NT2/D1 (cell line): ENCODE measurements around the gene RBM24.

Experiments used
- DNase-seq: peaks from one replicate; pipeline ENCODE4 v3.0.0-alpha.2; 2011; ENCODE audit warnings: low read depth, low spot score
- H3K27me3 ChIP-seq: 2 replicates; pipeline ENCODE4 v1.6.0; 2011; ENCODE audit warnings: mild to moderate bottlenecking; ENCODE audit not compliant: insufficient read length, insufficient read depth
- H3K36me3 ChIP-seq: 2 replicates; pipeline ENCODE4 v1.6.1; 2011; ENCODE audit warnings: mild to moderate bottlenecking, low read length, mixed read lengths; ENCODE audit not compliant: insufficient read depth, insufficient read length
- H3K4me1 ChIP-seq: 2 replicates; pipeline ENCODE4 v1.5.1; 2011; ENCODE audit not compliant: insufficient read depth, insufficient read length
- H3K4me3 ChIP-seq: 2 replicates; pipeline ENCODE4 v1.5.1; 2011; ENCODE audit warnings: low read depth; ENCODE audit not compliant: insufficient read length
- H3K9ac ChIP-seq: 2 replicates; pipeline ENCODE4 v1.6.0; 2011; ENCODE audit warnings: low read depth; ENCODE audit not compliant: insufficient read length
- H3K9me3 ChIP-seq: 2 replicates; pipeline ENCODE4 v1.5.1; 2011; ENCODE audit warnings: mild to moderate bottlenecking, low read length; ENCODE audit not compliant: insufficient read depth
- SUZ12 ChIP-seq: IDR thresholded peaks from 2 replicates; pipeline ENCODE4 v1.6.1; 2011; ENCODE audit not compliant: insufficient read length, insufficient read depth; ENCODE audit errors: extremely low read depth
- YY1 ChIP-seq: IDR thresholded peaks from 2 replicates; pipeline ENCODE4 v1.6.1; 2011; ENCODE audit not compliant: insufficient read length, insufficient read depth
- ZNF274 ChIP-seq: IDR thresholded peaks from 2 replicates; pipeline ENCODE4 v1.6.1; 2011; ENCODE audit warnings: mild to moderate bottlenecking, low read depth, low read length

Gene RBM24

DNA sequence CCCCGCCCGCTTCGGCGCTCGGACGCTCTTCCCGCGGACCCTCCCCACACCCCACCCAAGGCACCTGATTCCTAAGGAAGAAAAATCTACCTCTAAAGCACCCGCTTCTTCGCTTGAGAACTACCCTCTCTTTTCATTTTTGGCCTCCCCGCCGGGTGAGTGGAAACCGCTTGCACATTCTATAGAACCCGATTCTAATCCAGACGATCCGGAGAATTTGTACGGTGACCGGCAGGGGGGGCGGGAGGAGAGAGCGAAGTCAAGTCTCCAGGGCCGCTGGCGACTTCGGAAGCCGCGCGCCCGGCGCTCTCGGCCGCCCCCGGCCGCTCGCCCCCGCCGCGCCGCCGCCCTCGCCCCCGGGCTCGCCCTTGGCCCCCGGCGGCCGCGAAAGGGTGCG lies at the start of gene RBM24:
TSS of gene RBM24 (plus strand) at position 262 of the 397 bp plus-strand sequence. CDS start 221 bp downstream, outside the sequence.
- H3K9ac ChIP-seq = peak within 1 kb of the TSS; percentile 80
- H3K4me3 ChIP-seq = peak within 1 kb of the TSS; percentile 60
- no peaks in the 10 kb centered on the region for H3K9me3 ChIP-seq
- DNase-seq = no peak
- peaks cover 37% of the 10 kb centered on the region for H3K27me3 ChIP-seq
- H3K36me3 ChIP-seq = peaks cover 18% of the 10 kb centered on the region
- no peaks in the 10 kb centered on the region for H3K4me1 ChIP-seq
- TF ChIP-seq SUZ12 (no peak), ZNF274 (no peak), YY1 (no peak)

DNA sequence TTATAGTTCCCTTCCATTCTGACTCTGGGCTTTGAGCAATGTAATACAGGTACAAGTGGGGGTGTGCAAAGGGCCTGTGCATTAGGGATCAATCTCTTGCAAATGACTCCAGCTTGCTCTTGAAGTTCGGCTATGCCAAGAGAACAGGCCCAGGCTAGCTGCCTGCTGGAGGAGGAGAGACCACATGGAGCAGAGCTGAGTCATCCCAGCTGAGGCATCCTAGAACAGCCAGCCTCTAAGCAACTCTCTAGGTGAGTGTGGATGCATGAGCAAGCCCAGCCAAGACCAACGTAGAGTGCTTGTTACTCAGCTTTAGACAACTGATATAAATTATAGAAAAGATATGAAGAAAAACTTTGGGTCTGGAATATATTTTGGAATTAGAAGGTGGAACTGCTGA lies 47.6 kb upstream of the RBM24 start:
- Histone ChIP-seq H3K36me3 (no peaks in the 10 kb centered on the region), H3K4me1 (no peaks in the 10 kb centered on the region), H3K9me3 (no peaks in the 10 kb centered on the region; the same call in 1 of the 2 replicates), H3K27me3 (no peaks in the 10 kb centered on the region), H3K9ac (no peak overlapping the region), H3K4me3 (no peak overlapping the region)
- no peak for DNase-seq
- TF ChIP-seq YY1 = no peak
- TF ChIP-seq SUZ12 = no peak
- no peak for TF ChIP-seq ZNF274

DNA sequence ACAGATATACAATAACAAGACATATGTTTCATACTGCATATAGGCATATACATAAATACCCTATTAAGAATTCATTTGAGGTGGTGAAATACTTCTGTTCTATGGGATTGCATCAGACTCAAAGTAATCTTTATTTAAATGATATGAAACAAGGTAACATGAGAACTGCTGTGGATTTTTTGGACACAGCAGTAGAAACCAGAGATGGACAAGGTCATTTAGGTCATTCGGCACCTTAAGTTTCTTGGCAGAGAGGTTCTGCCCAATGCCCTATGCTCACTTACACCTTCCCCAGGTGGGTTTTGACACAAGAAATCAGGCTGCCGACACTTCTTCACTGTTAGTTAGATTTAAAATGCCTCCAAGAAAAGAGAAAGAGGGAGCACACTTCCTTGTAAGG lies 43.9 kb upstream of the RBM24 start:
- no peak for DNase-seq
- H3K4me1 ChIP-seq = no peaks in the 10 kb centered on the region
- no peak overlapping the region for H3K4me3 ChIP-seq
- TF ChIP-seq ZNF274 (no peak), SUZ12 (no peak), YY1 (no peak)
- H3K9ac ChIP-seq = no peak overlapping the region
- H3K9me3 ChIP-seq = no peaks in the 10 kb centered on the region; the same call in 1 of the 2 replicates
- H3K27me3 ChIP-seq = no peaks in the 10 kb centered on the region
- no peaks in the 10 kb centered on the region for H3K36me3 ChIP-seq

DNA sequence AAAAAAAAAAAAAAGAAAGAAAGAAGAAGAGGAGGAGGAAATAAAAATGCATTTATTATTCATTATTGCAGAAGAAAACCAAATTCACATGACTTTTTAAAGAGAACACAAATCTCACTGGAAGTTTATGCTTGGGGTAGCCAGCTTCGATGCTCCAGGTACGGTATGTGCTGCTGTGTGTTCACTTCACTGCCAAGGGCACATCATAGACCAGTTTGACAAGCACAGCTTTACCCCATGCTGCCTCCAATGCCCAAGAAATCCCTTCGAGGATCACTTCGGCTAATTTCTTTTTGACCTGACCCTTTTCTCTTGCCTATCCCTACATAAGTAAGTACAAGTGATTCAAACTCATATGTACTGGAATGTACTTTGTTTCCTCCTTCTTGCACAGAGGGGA lies 41.9 kb upstream of the RBM24 start:
- no peaks in the 10 kb centered on the region for H3K27me3 ChIP-seq
- H3K9me3 ChIP-seq = no peaks in the 10 kb centered on the region
- no peaks in the 10 kb centered on the region for H3K36me3 ChIP-seq
- no peak for TF ChIP-seq ZNF274
- no peak for TF ChIP-seq YY1
- no peak for TF ChIP-seq SUZ12
- H3K4me3 ChIP-seq = no peak overlapping the region
- H3K9ac ChIP-seq = no peak overlapping the region
- no peaks in the 10 kb centered on the region for H3K4me1 ChIP-seq
- no peak for DNase-seq

DNA sequence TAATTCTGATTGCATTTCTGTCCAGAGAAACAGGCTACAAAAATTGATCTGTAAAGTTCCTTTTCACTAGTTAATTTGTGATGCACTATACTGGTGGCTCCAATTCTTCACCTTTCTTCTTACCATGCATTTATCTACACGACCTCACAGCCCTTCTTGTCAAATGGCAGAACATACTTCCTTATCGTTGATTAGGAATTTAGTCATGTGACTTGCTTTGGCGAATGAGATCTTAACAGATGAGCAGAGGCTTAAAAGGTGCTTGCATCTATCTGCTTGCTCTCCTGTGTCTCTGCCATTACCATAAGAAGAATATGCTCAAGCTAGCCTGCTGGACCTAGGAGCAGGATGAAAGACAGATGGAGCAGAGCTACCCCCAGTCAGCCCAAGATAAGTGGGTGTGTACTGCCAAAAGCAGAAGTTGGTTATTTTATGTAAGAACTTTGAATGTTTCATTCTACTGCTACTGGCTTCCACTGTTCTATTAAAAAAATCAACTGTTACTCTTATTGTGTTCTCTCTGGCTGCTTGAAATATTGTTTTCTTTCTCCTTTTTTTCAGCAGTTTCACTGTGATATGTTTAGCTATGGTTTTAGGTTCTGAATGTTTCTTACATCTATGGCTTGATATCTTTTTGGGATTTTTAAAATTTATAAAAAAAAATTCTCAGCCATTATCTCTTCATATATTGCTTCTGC lies 40.2 kb upstream of the RBM24 start:
- DNase-seq = no peak
- TF ChIP-seq SUZ12 (no peak), ZNF274 (no peak), YY1 (no peak)
- Histone ChIP-seq H3K27me3 (no peaks in the 10 kb centered on the region), H3K9ac (no peak overlapping the region), H3K9me3 (no peaks in the 10 kb centered on the region), H3K4me3 (no peak overlapping the region), H3K36me3 (no peaks in the 10 kb centered on the region), H3K4me1 (no peaks in the 10 kb centered on the region)

DNA sequence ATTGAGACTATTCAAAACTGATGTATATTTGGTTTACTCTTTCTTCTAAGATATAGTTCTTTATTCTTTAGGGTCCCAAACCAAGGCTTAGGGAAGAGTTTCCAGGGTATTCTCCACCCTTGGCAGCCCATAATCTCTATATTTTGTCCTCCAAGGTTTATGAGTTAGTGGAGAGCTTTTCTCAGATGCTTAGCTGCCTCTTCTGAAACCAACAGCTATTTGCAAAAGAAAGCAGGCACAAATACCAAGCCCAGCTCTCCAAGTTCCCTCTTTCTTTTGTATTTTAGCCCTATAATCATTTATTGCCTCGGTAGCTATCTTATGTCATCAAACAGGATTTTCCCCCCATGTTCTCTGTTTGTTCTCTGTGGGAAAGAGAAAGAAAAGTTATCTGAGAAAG lies 39.1 kb upstream of the RBM24 start:
- Histone ChIP-seq H3K36me3 (no peaks in the 10 kb centered on the region), H3K9me3 (no peaks in the 10 kb centered on the region), H3K4me1 (no peaks in the 10 kb centered on the region), H3K9ac (no peak overlapping the region), H3K4me3 (no peak overlapping the region), H3K27me3 (no peaks in the 10 kb centered on the region)
- TF ChIP-seq ZNF274 (no peak), YY1 (no peak), SUZ12 (no peak)
- no peak for DNase-seq

DNA sequence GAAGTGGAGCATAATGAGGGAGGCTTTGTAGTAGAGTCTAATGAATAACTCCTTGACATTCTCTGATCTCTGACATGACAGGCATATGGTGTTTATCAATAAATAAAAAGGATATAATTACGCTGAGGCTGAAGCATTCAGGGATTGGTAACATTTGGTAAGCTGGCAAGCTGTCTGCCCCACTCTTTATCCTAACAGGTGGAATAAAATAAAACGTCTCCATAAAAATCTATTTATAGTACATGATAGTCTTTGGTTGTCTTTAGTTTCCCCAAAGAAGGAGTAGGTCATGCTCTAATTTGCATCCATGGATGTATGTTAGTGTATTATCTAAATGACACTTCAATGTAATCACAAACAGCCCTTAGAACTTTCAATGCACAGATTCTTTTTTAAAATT lies 30.9 kb upstream of the RBM24 start:
- no peak for DNase-seq
- Histone ChIP-seq H3K9ac (no peak overlapping the region), H3K9me3 (no peaks in the 10 kb centered on the region)

DNA sequence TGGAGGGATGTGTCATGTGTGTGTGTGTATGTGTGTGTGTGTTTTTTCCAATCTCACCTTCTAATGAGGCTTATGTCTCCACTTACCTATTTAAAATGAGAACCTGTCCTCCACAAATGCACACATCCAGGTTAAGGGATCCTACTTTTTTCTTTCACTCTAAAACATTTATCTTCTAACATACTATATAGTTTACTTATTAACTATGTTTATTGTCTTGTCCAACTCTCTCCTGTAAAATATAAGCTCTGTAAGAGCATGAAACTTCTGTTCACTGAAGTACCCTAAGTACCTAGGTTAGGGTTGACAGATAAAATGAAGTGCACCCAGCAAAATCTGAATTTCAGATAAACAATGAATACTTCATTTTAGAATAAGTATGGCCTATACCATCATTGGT lies 29.2 kb upstream of the RBM24 start:
- Histone ChIP-seq H3K4me3 (no peak overlapping the region), H3K27me3 (no peaks in the 10 kb centered on the region), H3K4me1 (no peaks in the 10 kb centered on the region), H3K36me3 (no peaks in the 10 kb centered on the region), H3K9me3 (no peaks in the 10 kb centered on the region), H3K9ac (no peak overlapping the region)
- TF ChIP-seq YY1 = no peak
- no peak for DNase-seq

More for the DNA sequence above, 30.9 kb upstream of the RBM24 start:
- Histone ChIP-seq H3K36me3 (no peaks in the 10 kb centered on the region), H3K27me3 (no peaks in the 10 kb centered on the region), H3K4me1 (no peaks in the 10 kb centered on the region), H3K4me3 (no peak overlapping the region)
- TF ChIP-seq YY1 = no peak
- TF ChIP-seq ZNF274 = no peak
- no peak for TF ChIP-seq SUZ12
